DND-41 (cell line): ENCODE results near the gene RMI2.

ENCODE experiments used
- EZH2 ChIP-seq: IDR thresholded peaks from 3 replicates; pipeline ENCODE4 v1.6.1; 2012; ENCODE audit warnings: borderline replicate concordance, low read depth, mild to moderate bottlenecking, moderate library complexity, low read length, inconsistent platforms; ENCODE audit not compliant: severe bottlenecking
- TF ChIP-seq, protein P1 (sequence below): IDR thresholded peaks from 2 replicates; pipeline ENCODE4 v1.5.1; 2012; ENCODE audit warnings: borderline replicate concordance, low read length, moderate library complexity, mild to moderate bottlenecking; ENCODE audit not compliant: poor library complexity, severe bottlenecking; ENCODE audit errors: extremely low read depth

GRCh38 chr16:11384184-11384955 lies 39.1 kb downstream of the RMI2 start:
- TF ChIP-seq, protein P1, sequence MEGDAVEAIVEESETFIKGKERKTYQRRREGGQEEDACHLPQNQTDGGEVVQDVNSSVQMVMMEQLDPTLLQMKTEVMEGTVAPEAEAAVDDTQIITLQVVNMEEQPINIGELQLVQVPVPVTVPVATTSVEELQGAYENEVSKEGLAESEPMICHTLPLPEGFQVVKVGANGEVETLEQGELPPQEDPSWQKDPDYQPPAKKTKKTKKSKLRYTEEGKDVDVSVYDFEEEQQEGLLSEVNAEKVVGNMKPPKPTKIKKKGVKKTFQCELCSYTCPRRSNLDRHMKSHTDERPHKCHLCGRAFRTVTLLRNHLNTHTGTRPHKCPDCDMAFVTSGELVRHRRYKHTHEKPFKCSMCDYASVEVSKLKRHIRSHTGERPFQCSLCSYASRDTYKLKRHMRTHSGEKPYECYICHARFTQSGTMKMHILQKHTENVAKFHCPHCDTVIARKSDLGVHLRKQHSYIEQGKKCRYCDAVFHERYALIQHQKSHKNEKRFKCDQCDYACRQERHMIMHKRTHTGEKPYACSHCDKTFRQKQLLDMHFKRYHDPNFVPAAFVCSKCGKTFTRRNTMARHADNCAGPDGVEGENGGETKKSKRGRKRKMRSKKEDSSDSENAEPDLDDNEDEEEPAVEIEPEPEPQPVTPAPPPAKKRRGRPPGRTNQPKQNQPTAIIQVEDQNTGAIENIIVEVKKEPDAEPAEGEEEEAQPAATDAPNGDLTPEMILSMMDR: no peak
- no peak for TF ChIP-seq EZH2
